Measurements from ENCODE around the gene PALLD.

The PALLD gene

GRCh38 chr4:168553714-168554370, 57.0 kb downstream of the PALLD start:
- H3K9me3 Mint-ChIP-seq, result no peaks in the 10 kb centered on the region
- H3K27me3 Mint-ChIP-seq, result peaks cover 6% of the 10 kb centered on the region
- H3K4me1 Mint-ChIP-seq, result no peaks in the 10 kb centered on the region
- H3K36me3 Mint-ChIP-seq, result no peaks in the 10 kb centered on the region
- no peak overlapping the region for H3K4me3 Mint-ChIP-seq
- H3K27ac Mint-ChIP-seq, result no peak overlapping the region

GRCh38 chr4:168555437-168555836, 58.6 kb downstream of the PALLD start:
- Mint-ChIP-seq H3K9me3 (no peaks in the 10 kb centered on the region), H3K27me3 (peaks cover 9% of the 10 kb centered on the region), H3K4me1 (no peaks in the 10 kb centered on the region), H3K36me3 (no peaks in the 10 kb centered on the region), H3K27ac (no peak overlapping the region), H3K4me3 (no peak overlapping the region)

DNA sequence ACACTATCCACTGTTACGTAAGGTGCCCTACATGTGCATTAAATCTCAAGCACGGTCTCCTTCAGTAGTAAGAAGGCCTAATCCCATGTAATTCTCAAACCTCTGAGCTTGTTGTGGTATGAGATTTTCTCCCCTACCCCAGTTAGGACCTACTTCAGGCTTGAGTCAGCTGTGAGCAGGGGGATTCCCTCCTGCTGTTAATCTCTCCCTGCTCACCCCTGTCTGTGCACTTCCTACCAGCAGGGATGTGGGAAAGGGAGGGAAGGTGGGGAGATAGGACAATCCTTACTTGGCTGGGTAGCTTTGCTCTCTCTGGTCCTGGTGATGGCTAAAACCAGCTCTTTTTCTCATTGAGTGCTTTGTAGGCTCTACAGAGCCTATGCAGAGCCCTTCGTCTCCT, 60.8 kb downstream of the PALLD start:
- Mint-ChIP-seq H3K9me3 (no peaks in the 10 kb centered on the region), H3K27me3 (peaks cover 7% of the 10 kb centered on the region), H3K27ac (peak overlapping the region; percentile 60), H3K4me1 (no peaks in the 10 kb centered on the region), H3K36me3 (no peaks in the 10 kb centered on the region), H3K4me3 (no peak overlapping the region)

DNA sequence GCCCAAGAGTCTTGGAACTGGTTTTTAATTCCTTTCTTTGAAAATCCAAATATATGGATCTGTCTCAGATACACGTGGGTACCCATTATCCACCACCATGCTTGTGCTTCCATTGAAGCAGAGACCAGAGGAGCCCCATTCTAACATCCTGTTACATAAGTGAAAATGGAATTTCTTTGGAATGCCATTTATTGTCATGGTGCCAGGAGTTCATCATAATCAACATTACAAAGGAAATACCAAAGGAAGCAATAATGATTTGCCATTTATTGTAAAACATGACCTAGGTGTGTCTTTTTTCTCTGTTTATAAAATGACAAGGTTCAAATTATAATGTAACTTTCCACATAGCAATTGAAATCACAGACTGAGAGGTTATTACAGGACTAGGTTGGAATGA, 61.7 kb downstream of the PALLD start:
- H3K27ac Mint-ChIP-seq, result no peak overlapping the region
- no peak overlapping the region for H3K4me3 Mint-ChIP-seq
- no peaks in the 10 kb centered on the region for H3K9me3 Mint-ChIP-seq
- H3K36me3 Mint-ChIP-seq, result no peaks in the 10 kb centered on the region
- peaks cover 7% of the 10 kb centered on the region for H3K27me3 Mint-ChIP-seq
- H3K4me1 Mint-ChIP-seq, result no peaks in the 10 kb centered on the region

- no peaks in the 10 kb centered on the region for H3K36me3 Mint-ChIP-seq
- no peaks in the 10 kb centered on the region for H3K4me1 Mint-ChIP-seq
- peaks cover 7% of the 10 kb centered on the region for H3K27me3 Mint-ChIP-seq
- no peak overlapping the region for H3K27ac Mint-ChIP-seq
- H3K9me3 Mint-ChIP-seq, result no peaks in the 10 kb centered on the region
- no peak overlapping the region for H3K4me3 Mint-ChIP-seq
Observed at GRCh38 chr4:168560184-168561180, 63.6 kb downstream of the PALLD start.

DNA sequence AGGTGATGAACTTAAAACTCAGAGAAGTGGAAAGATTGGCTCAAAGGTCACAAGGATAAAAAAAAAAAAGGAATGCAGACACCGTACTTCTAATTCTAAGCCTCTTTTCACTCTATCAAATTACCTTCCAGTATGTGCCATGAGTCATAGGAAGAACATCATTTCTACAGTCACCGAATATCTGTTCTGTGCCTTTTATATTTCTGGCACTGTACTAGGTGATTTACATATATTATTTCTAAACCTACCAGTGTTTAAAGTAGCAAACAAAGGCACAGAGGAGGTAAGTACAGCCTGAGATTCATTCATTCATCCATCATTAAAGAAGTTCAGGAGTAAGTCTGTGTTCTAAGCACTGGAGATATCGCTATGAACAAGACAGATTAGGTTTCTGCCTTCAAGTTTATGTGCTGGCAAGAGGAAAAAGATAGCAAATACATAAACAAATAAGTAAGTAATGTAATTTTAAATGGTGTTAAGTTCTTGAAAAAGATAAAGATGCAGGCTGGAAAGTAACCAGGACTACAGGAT, 65.3 kb downstream of the PALLD start:
- H3K27ac Mint-ChIP-seq, result no peak overlapping the region
- H3K4me3 Mint-ChIP-seq, result no peak overlapping the region
- peaks cover 7% of the 10 kb centered on the region for H3K27me3 Mint-ChIP-seq
- H3K9me3 Mint-ChIP-seq, result no peaks in the 10 kb centered on the region
- no peaks in the 10 kb centered on the region for H3K36me3 Mint-ChIP-seq
- H3K4me1 Mint-ChIP-seq, result no peaks in the 10 kb centered on the region

DNA sequence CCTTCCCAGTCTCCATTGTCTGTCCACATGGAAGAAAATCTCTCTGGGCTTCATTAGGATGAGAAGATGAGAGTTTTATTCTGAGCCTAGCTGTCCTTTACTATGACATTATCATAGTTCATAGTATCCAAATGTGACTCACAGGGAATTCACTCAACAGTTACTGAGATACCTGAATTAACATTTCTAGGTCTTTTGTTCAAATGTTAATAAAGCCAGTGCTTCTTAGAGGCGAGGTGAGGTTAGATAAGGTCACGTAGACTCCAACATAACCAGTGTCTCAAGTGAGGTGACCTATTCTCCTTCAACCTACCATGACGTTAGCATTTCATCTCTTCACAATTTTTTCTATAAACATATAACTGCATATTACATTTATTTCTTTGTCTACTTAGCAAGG, 67.2 kb downstream of the PALLD start:
- no peaks in the 10 kb centered on the region for H3K9me3 Mint-ChIP-seq
- peaks cover under 1% of the 10 kb centered on the region for H3K27me3 Mint-ChIP-seq
- H3K4me3 Mint-ChIP-seq, result no peak overlapping the region
- peaks cover 3% of the 10 kb centered on the region for H3K4me1 Mint-ChIP-seq
- no peaks in the 10 kb centered on the region for H3K36me3 Mint-ChIP-seq
- no peak overlapping the region for H3K27ac Mint-ChIP-seq

GRCh38 chr4:168565130-168565529, 68.3 kb downstream of the PALLD start:
- Mint-ChIP-seq H3K4me3 (no peak overlapping the region), H3K27ac (no peak overlapping the region), H3K36me3 (no peaks in the 10 kb centered on the region), H3K27me3 (no peaks in the 10 kb centered on the region), H3K9me3 (no peaks in the 10 kb centered on the region), H3K4me1 (peaks cover 4% of the 10 kb centered on the region)

GRCh38 chr4:168566726-168567125, 69.9 kb downstream of the PALLD start:
- no peaks in the 10 kb centered on the region for H3K27me3 Mint-ChIP-seq
- H3K9me3 Mint-ChIP-seq, result no peaks in the 10 kb centered on the region
- H3K4me1 Mint-ChIP-seq, result peaks cover 4% of the 10 kb centered on the region
- no peak overlapping the region for H3K4me3 Mint-ChIP-seq
- no peak overlapping the region for H3K27ac Mint-ChIP-seq
- no peaks in the 10 kb centered on the region for H3K36me3 Mint-ChIP-seq

DNA sequence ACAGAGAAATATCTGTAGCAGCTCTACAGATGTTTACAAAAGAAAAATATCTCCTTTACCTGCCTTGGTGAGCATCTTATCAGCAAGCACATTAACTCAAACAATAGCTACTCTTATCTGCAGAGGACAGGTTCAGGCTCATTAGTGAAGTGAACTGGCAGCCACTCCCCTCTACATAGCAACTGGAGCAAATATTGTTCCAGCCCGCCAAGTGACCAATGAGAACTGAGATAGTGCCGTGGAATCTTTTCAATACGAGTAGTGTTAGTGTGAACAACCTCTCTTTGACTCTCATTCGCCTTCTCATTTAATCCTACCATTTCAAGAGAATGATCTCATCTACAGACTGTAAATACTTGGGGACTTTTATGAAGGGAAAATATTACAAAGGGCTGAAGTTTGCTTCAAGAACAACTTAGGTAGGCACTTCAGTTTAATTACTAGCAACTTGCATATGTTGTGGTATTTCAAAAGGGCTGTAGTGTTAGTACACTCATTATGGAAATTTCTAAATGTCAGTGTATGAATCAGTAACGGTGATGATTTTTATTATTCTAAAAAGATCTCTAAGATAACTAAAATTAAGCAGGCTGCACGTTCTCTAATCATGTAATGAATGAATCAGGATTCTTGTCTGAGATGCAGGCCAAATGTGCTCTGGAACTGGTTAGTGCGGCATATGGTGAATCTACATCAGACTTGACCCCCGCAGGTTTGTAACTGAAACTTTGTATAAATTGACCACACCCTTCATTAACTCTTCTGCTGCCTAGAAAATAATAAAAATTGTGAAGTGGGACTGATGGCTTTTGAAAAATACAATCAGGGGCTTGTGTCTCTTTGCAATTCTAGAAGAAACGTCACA, 72.4 kb downstream of the PALLD start:
- Mint-ChIP-seq H3K36me3 (no peaks in the 10 kb centered on the region), H3K27me3 (no peaks in the 10 kb centered on the region), H3K27ac (peak overlapping the region; percentile 90), H3K9me3 (no peaks in the 10 kb centered on the region), H3K4me1 (peaks cover 4% of the 10 kb centered on the region), H3K4me3 (no peak overlapping the region)

DNA sequence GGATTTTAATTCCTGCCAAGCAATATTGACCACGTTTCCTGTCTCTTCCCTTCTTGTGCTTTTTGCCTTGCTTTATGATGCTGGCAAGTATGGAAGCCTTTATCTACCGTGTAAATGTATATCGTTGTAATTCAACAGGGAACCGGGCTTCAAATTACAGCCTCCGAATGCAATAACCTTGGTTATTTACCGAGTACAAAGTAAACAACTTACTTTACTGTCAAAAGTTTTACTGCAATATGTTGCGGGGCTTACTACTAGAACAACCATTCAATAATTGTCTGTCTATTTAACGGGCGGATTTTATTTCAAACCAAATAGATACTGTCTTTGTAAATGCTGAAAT, 73.1 kb downstream of the PALLD start:
- no peaks in the 10 kb centered on the region for H3K27me3 Mint-ChIP-seq
- no peaks in the 10 kb centered on the region for H3K36me3 Mint-ChIP-seq
- H3K9me3 Mint-ChIP-seq, result no peaks in the 10 kb centered on the region
- H3K27ac Mint-ChIP-seq, result no peak overlapping the region
- no peak overlapping the region for H3K4me3 Mint-ChIP-seq
- peaks cover 4% of the 10 kb centered on the region for H3K4me1 Mint-ChIP-seq

DNA sequence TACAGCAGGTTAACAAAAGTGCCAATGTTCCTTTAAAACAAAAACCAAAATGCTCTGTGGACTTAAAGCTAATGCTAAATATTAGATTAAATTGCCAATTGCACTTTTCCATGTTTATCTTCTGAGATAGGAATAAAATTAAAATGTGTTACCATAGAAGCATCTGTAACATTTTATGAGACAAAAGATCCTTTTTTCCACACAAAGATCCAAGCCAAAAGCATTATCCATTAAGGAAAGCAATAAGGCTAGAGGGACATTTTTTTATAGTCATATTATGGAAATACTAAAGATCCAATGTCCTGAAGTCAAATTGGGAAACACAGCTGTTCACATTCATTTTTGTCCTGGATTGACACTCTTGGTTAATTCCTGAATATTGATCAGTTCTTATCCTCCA, 73.6 kb downstream of the PALLD start:
- Mint-ChIP-seq H3K27me3 (no peaks in the 10 kb centered on the region), H3K36me3 (no peaks in the 10 kb centered on the region), H3K4me1 (peaks cover 4% of the 10 kb centered on the region), H3K4me3 (no peak overlapping the region), H3K9me3 (no peaks in the 10 kb centered on the region), H3K27ac (no peak overlapping the region)

DNA sequence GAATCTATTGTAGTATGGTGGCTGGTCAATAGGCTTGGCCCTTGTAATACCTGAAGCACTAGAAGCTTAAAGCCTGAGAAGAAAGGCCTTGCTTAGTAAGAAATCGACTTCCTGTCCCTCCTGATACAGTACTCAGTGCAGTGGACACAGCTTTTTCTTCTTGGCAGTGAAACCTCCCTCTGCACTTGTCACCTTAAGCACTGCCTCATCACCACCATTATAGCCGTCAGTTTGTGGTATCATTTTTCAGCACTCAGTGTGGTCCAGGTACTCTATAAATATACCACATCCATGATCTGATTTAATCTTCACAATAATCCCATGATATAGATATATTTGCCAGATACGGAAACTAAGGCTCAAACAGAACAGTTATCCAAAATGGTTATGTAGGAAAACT, 75.2 kb downstream of the PALLD start:
- H3K27ac Mint-ChIP-seq, result no peak overlapping the region
- H3K9me3 Mint-ChIP-seq, result no peaks in the 10 kb centered on the region
- no peaks in the 10 kb centered on the region for H3K36me3 Mint-ChIP-seq
- no peak overlapping the region for H3K4me3 Mint-ChIP-seq
- H3K4me1 Mint-ChIP-seq, result peaks cover 4% of the 10 kb centered on the region
- H3K27me3 Mint-ChIP-seq, result no peaks in the 10 kb centered on the region

DNA sequence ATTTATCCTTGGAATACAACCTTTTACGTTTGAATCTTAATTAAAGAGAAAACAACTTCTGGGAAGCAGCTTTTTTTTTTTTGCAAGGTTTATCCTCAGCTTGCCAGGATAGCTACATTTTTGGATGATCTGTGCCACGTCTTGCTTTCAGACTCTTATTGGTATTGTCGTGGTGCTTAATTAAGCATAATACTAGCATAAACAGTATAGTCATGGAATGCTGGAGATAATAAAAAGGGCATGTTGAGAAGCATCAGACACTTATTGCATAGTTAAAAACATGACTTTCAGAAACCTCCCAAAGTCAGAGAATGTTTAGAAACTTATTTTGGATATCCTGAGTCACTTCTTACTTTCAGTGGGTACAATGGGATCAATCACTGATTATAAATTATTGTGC, 77.0 kb downstream of the PALLD start:
- H3K4me1 Mint-ChIP-seq, result peaks cover 2% of the 10 kb centered on the region
- no peak overlapping the region for H3K4me3 Mint-ChIP-seq
- H3K27ac Mint-ChIP-seq, result no peak overlapping the region
- no peaks in the 10 kb centered on the region for H3K9me3 Mint-ChIP-seq
- peaks cover 7% of the 10 kb centered on the region for H3K27me3 Mint-ChIP-seq
- H3K36me3 Mint-ChIP-seq, result no peaks in the 10 kb centered on the region

- H3K36me3 Mint-ChIP-seq, result no peaks in the 10 kb centered on the region
- H3K27ac Mint-ChIP-seq, result no peak overlapping the region
- H3K27me3 Mint-ChIP-seq, result peaks cover 7% of the 10 kb centered on the region
- H3K4me1 Mint-ChIP-seq, result no peaks in the 10 kb centered on the region
- H3K9me3 Mint-ChIP-seq, result no peaks in the 10 kb centered on the region
- no peak overlapping the region for H3K4me3 Mint-ChIP-seq
Observed at GRCh38 chr4:168574581-168575295, 77.9 kb downstream of the PALLD start.

Measured in activated naive CD4-positive, alpha-beta T cell treated with anti-CD3 and anti-CD28 coated beads, Interleukin-2, amount 50 U/mL, for 24 hours (primary cell).